Measurements from ENCODE around the gene KCNK6.
A peak's percentile ranks its signal among the peaks of the same experiment; 100 is the strongest.

Gene KCNK6

DNA sequence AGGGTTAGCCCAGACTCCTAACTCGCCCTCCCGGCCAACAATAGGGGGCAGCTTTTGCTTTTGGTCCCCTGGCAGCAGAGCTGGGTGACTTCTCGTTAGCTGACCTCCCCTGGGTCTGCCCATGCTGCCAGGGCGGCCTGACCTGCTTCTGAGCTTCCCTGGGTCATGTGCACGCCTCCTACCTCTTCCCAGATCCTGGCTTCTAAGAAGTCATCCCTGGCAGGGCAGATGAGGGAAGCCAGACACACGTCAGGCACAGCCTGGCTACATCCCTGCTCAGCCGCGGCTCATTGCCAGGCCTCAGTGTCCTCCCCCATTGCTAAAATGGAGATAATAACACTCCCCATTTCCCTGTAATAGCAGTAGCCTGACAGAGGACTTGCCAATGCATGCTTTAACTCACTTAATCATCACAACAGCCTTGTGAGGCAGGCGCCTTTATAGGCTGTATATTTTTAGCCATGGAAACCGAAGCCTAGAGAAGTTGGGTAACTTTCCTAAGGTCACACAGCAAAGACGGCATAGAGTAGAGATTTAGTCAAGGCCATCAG is 2.1 kb downstream of the KCNK6 start:
- peaks cover 5% of the 10 kb centered on the region; the same call in 1 of the 2 replicates for H3K27me3 ChIP-seq (ENCODE audit: control insufficient read depth, insufficient read depth, low read length)
- 0 out of 2 replicates have a peak, but pooled peaks cover 2% of the 10 kb centered on the region for H3K36me3 ChIP-seq (ENCODE audit: control insufficient read depth, insufficient read depth, low read length)
- DNase-seq (ENCODE audit: low read depth, low spot score), result no peak
- no peaks in the 10 kb centered on the region for H3K4me1 ChIP-seq (ENCODE audit: control insufficient read depth, insufficient read depth, low read length)
- no peak overlapping the region for H3K27ac ChIP-seq (ENCODE audit: low read length)
- no peaks in the 10 kb centered on the region for H3K9me3 ChIP-seq (ENCODE audit: control insufficient read depth, insufficient read depth, low read length)
- no peak overlapping the region for H3K4me3 ChIP-seq (ENCODE audit: low read length)
- WGBS (ENCODE audit: insufficient coverage, insufficient read length), result no CpG with 5 or more reads among the region's 11 CpGs

DNA sequence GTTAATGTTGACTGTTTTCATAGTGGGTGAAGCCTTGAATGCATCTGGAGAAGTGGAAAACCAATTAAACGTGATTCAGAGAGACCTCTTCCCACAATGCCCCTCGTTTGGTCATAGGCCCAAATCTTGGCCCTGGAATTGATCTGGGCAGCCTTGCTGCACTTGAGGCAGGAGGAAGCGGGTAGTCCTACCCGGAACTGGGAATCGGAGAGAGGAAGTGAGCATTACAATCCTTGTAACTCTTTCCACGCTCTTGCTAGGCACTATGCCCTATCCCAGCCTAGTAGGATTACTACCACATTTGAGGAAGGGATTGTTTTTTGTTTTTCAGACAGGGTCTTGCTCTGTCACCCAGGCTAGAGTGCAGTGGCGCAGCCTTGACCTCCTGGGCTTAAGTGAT is 3.6 kb downstream of the KCNK6 start:
- Histone ChIP-seq H3K36me3 (ENCODE audit: control insufficient read depth, insufficient read depth, low read length) (peaks cover 13% of the 10 kb centered on the region; the same call in 1 of the 2 replicates), H3K27ac (ENCODE audit: low read length) (no peak overlapping the region), H3K27me3 (ENCODE audit: control insufficient read depth, insufficient read depth, low read length) (peaks cover 5% of the 10 kb centered on the region; the same call in 1 of the 2 replicates), H3K9me3 (ENCODE audit: control insufficient read depth, insufficient read depth, low read length) (no peaks in the 10 kb centered on the region), H3K4me1 (ENCODE audit: control insufficient read depth, insufficient read depth, low read length) (no peaks in the 10 kb centered on the region), H3K4me3 (ENCODE audit: low read length) (no peak overlapping the region)
- no CpG with 5 or more reads among the region's 7 CpGs for WGBS (ENCODE audit: insufficient coverage, insufficient read length)
- no peak for DNase-seq (ENCODE audit: low read depth, low spot score)

DNA sequence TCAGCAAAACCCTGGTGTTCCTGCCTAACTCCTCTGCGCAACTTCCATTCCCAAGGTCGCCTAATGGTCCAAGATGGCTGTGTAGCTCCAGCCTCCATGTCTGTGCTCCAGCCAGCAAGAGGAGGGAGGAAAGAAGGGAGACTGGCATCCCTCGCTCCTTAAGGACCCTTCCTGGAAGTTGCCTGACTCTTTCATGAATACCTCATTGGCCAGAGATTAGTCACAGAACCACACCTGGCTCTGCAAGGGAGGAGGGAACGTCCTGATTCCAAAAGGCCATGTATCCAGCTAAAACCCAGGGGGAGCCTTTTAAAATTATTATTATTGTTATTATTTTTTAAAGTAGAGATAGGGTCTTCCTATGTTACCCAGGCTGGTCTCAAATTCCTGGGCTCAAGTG is 4.8 kb downstream of the KCNK6 start:
- Histone ChIP-seq H3K4me3 (ENCODE audit: low read length) (no peak overlapping the region), H3K27me3 (ENCODE audit: control insufficient read depth, insufficient read depth, low read length) (no peaks in the 10 kb centered on the region), H3K4me1 (ENCODE audit: control insufficient read depth, insufficient read depth, low read length) (no peaks in the 10 kb centered on the region), H3K9me3 (ENCODE audit: control insufficient read depth, insufficient read depth, low read length) (no peaks in the 10 kb centered on the region), H3K36me3 (ENCODE audit: control insufficient read depth, insufficient read depth, low read length) (peaks cover 13% of the 10 kb centered on the region; the same call in 1 of the 2 replicates), H3K27ac (ENCODE audit: low read length) (no peak overlapping the region)
- WGBS (ENCODE audit: insufficient coverage, insufficient read length), result no CpG with 5 or more reads among the region's 4 CpGs
- no peak for DNase-seq (ENCODE audit: low read depth, low spot score)

DNA sequence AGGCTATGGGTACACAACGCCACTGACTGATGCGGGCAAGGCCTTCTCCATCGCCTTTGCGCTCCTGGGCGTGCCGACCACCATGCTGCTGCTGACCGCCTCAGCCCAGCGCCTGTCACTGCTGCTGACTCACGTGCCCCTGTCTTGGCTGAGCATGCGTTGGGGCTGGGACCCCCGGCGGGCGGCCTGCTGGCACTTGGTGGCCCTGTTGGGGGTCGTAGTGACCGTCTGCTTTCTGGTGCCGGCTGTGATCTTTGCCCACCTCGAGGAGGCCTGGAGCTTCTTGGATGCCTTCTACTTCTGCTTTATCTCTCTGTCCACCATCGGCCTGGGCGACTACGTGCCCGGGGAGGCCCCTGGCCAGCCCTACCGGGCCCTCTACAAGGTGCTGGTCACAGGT is 6.9 kb downstream of the KCNK6 start:
- H3K27me3 ChIP-seq (ENCODE audit: control insufficient read depth, insufficient read depth, low read length), result no peaks in the 10 kb centered on the region
- H3K4me3 ChIP-seq (ENCODE audit: low read length), result no peak overlapping the region
- H3K36me3 ChIP-seq (ENCODE audit: control insufficient read depth, insufficient read depth, low read length), result peaks cover 13% of the 10 kb centered on the region; the same call in 1 of the 2 replicates
- no peak for DNase-seq (ENCODE audit: low read depth, low spot score)
- H3K9me3 ChIP-seq (ENCODE audit: control insufficient read depth, insufficient read depth, low read length), result no peaks in the 10 kb centered on the region
- WGBS (ENCODE audit: insufficient coverage, insufficient read length), result no CpG with 5 or more reads among the region's 22 CpGs
- H3K27ac ChIP-seq (ENCODE audit: low read length), result no peak overlapping the region
- H3K4me1 ChIP-seq (ENCODE audit: control insufficient read depth, insufficient read depth, low read length), result no peaks in the 10 kb centered on the region

DNA sequence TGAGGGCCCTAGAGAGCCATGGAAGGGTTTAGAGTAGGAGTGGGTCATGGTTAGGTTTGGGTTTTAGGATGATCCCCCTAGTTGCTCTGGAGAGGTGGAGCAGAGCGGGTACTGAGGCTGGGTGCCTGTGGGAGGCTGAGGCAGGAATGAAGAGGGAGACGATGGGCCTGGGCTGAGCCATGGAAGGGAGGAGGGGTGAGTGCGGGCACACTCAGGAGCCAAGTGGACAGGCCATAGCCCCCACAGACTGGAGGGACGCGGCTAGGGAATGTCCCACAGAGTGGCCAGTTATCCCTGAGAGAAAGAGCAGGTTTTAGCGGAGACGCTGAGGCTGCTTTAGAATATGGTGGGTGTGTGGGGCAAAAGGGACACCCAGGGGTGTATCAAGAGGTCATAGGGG is 10.0 kb downstream of the KCNK6 start:
- no peak for DNase-seq (ENCODE audit: low read depth, low spot score)
- no peak overlapping the region for H3K4me3 ChIP-seq (ENCODE audit: low read length)
- peaks cover 13% of the 10 kb centered on the region; the same call in 1 of the 2 replicates for H3K36me3 ChIP-seq (ENCODE audit: control insufficient read depth, insufficient read depth, low read length)
- H3K4me1 ChIP-seq (ENCODE audit: control insufficient read depth, insufficient read depth, low read length), result no peaks in the 10 kb centered on the region
- no peak overlapping the region for H3K27ac ChIP-seq (ENCODE audit: low read length)
- WGBS (ENCODE audit: insufficient coverage, insufficient read length), result no CpG with 5 or more reads among the region's 7 CpGs
- no peaks in the 10 kb centered on the region for H3K27me3 ChIP-seq (ENCODE audit: control insufficient read depth, insufficient read depth, low read length)
- H3K9me3 ChIP-seq (ENCODE audit: control insufficient read depth, insufficient read depth, low read length), result no peaks in the 10 kb centered on the region

DNA sequence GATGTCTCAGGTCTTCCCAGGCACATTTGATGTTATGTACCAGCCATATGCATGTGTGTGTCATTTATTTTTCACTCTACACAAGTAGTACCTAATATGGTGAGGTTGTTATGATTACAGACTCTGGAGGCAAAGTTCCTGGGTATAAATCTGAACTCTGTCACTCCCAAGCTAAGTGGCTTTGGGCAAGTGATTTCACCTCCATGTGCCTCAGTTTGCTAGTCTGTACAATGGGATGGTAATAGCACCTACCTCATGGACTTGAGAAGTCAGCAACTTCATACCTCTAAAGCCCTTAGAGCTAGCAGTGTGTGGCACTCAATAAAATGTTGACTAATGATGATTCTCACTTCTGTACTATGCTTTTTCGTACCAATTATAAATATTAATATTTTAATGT is 12.1 kb downstream of the KCNK6 start:
- no CpG with 5 or more reads among the region's 1 CpG for WGBS (ENCODE audit: insufficient coverage, insufficient read length)
- H3K4me1 ChIP-seq (ENCODE audit: control insufficient read depth, insufficient read depth, low read length), result no peaks in the 10 kb centered on the region
- no peak overlapping the region for H3K27ac ChIP-seq (ENCODE audit: low read length)
- H3K4me3 ChIP-seq (ENCODE audit: low read length), result no peak overlapping the region
- H3K36me3 ChIP-seq (ENCODE audit: control insufficient read depth, insufficient read depth, low read length), result peaks cover 11% of the 10 kb centered on the region; the same call in 1 of the 2 replicates
- DNase-seq (ENCODE audit: low read depth, low spot score), result no peak
- no peaks in the 10 kb centered on the region for H3K27me3 ChIP-seq (ENCODE audit: control insufficient read depth, insufficient read depth, low read length)
- no peaks in the 10 kb centered on the region for H3K9me3 ChIP-seq (ENCODE audit: control insufficient read depth, insufficient read depth, low read length)

DNA sequence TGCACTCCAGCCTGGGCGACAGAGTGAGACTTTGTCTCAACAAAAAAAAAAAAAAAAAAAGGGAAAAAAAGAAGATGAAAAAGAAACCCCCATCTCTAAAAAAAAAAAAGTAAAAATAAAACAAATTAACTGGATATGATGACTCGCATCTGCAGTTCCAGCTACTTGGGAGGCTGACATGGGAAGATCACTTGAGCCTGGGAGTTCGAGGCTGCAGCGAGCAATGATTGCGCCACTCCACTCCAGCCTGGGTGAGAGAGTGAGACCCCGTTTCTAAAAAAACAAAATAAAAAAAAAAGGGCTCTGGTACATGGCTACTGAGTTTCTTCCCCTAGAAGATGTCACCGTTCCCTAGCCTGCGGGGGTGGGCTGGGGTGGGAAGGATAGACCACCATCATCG is 13.6 kb downstream of the KCNK6 start:
- H3K4me1 ChIP-seq (ENCODE audit: control insufficient read depth, insufficient read depth, low read length), result no peaks in the 10 kb centered on the region
- H3K27me3 ChIP-seq (ENCODE audit: control insufficient read depth, insufficient read depth, low read length), result no peaks in the 10 kb centered on the region
- no peak overlapping the region for H3K4me3 ChIP-seq (ENCODE audit: low read length)
- WGBS (ENCODE audit: insufficient coverage, insufficient read length), result no CpG with 5 or more reads among the region's 9 CpGs
- H3K9me3 ChIP-seq (ENCODE audit: control insufficient read depth, insufficient read depth, low read length), result no peaks in the 10 kb centered on the region
- DNase-seq (ENCODE audit: low read depth, low spot score), result no peak
- H3K27ac ChIP-seq (ENCODE audit: low read length), result no peak overlapping the region
- H3K36me3 ChIP-seq (ENCODE audit: control insufficient read depth, insufficient read depth, low read length), result no peaks in the 10 kb centered on the region

DNA sequence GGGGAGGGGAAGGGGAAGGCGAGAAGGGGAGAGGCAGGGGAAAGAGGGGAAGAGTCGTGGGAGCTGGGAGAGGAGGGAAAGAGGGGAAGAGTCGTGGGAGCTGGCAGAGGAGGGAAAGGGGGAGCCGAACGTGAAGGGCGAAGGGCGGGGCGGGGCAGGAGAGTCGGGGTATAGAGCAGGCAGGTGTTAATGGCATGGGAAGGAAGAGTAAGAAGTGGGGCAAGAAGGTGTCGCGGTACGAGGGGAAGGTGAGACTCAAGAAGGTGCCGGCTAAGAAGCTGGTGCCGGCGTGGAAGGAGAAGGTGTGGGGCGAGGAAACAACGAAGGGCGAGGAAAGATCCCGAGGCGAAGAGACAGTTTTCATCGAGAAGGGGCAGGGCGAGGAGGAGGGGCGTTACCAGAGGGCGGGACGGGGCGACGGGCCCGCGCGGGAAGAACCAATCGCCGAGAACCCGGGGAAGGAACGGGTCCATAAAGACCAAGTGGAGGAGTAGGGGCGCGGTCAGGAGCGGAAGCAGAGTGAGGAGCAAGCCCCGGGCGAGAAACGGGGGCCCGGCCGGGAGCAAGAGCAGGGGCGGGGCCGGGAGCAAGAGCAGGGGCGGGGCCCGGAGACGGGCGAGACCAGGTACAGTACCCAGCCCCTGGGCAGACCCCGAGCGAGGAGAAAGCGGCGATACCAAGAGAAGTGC is 16.4 kb downstream of the KCNK6 start:
- Histone ChIP-seq H3K9me3 (ENCODE audit: control insufficient read depth, insufficient read depth, low read length) (no peaks in the 10 kb centered on the region), H3K4me3 (ENCODE audit: low read length) (peak overlapping the region; percentile 67; the same call in 1 of the 2 replicates), H3K27ac (ENCODE audit: low read length) (no peak overlapping the region), H3K27me3 (ENCODE audit: control insufficient read depth, insufficient read depth, low read length) (no peaks in the 10 kb centered on the region), H3K4me1 (ENCODE audit: control insufficient read depth, insufficient read depth, low read length) (no peaks in the 10 kb centered on the region), H3K36me3 (ENCODE audit: control insufficient read depth, insufficient read depth, low read length) (no peaks in the 10 kb centered on the region)
- peak; percentile 74 for DNase-seq (ENCODE audit: low read depth, low spot score)
- no CpG with 5 or more reads among the region's 52 CpGs for WGBS (ENCODE audit: insufficient coverage, insufficient read length)

DNA sequence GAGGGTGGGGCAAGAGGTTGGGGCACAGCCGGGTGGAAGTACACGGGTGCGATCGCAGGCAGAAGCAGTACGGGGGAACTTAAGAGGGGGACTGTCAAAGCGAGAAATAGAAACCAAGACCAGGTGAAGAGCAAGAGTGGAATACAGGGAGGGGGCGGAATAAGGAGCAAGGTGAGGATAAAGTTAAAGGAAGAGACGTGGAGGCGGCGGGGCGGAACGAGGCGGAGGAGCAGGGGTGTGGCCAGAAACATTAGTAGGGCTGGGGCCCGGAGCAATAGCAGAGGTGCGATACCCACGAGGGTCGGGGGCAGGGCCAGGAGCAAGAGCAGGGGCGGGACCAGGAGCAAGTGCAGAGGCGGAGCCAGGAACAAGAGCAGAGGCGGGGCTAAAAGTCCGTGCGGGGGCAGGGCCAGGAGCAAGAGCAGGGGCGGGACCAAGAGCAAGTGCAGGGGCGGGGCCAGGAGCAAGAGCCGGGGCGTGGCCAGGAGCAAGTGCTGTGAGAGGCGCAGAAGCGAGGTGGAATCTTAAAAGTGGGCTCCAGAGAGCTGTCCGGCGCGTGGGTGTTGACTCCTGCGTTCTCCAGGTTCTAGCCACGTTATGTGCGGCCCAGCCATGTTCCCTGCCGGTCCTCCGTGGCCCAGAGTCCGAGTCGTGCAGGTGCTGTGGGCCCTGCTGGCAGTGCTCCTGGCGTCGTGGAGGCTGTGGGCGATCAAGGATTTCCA is 17.2 kb downstream of the KCNK6 start:
- Histone ChIP-seq H3K27ac (ENCODE audit: low read length) (no peak overlapping the region), H3K4me3 (ENCODE audit: low read length) (peak overlapping the region; percentile 67; the same call in 1 of the 2 replicates)
- WGBS (ENCODE audit: insufficient coverage, insufficient read length), result no CpG with 5 or more reads among the region's 41 CpGs

DNA sequence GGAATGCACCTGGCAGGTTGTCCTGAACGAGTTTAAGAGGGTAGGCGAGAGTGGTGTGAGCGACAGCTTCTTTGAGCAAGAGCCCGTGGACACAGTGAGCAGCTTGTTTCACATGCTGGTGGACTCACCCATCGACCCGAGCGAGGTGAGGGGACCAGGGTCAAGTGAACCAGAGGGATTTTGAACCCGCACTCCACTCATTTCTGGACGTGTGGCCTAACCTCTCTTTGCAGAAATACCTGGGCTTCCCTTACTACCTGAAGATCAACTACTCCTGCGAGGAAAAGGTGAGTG is 17.7 kb downstream of the KCNK6 start:
- peak overlapping the region; percentile 47; the same call in 1 of the 2 replicates for H3K4me3 ChIP-seq (ENCODE audit: low read length)
- H3K27me3 ChIP-seq (ENCODE audit: control insufficient read depth, insufficient read depth, low read length), result no peaks in the 10 kb centered on the region
- no peak overlapping the region for H3K27ac ChIP-seq (ENCODE audit: low read length)
- no peaks in the 10 kb centered on the region for H3K4me1 ChIP-seq (ENCODE audit: control insufficient read depth, insufficient read depth, low read length)
- DNase-seq (ENCODE audit: low read depth, low spot score), result no peak
- no peaks in the 10 kb centered on the region for H3K9me3 ChIP-seq (ENCODE audit: control insufficient read depth, insufficient read depth, low read length)
- H3K36me3 ChIP-seq (ENCODE audit: control insufficient read depth, insufficient read depth, low read length), result no peaks in the 10 kb centered on the region
- no CpG with 5 or more reads among the region's 10 CpGs for WGBS (ENCODE audit: insufficient coverage, insufficient read length)

More for the DNA sequence above, 17.2 kb downstream of the KCNK6 start:
- DNase-seq (ENCODE audit: low read depth, low spot score), result peak; percentile 84
- H3K9me3 ChIP-seq (ENCODE audit: control insufficient read depth, insufficient read depth, low read length), result no peaks in the 10 kb centered on the region
- no peaks in the 10 kb centered on the region for H3K27me3 ChIP-seq (ENCODE audit: control insufficient read depth, insufficient read depth, low read length)
- no peaks in the 10 kb centered on the region for H3K4me1 ChIP-seq (ENCODE audit: control insufficient read depth, insufficient read depth, low read length)
- H3K36me3 ChIP-seq (ENCODE audit: control insufficient read depth, insufficient read depth, low read length), result no peaks in the 10 kb centered on the region
